GM19025 (cell line): ENCODE data around the gene VAV3.
"Not testable (repeated sequence)": the region's sequence is repeated elsewhere in the genome, so short reads cannot be mapped to it uniquely, and the experiment has no call there.

Source experiments
- ATAC-seq: cut with Tn5 transposase; IDR thresholded peaks from one replicate; pipeline ENCODE4 v1.9.1; 2021; ENCODE audit warnings: mild to moderate bottlenecking, low read depth, moderate library complexity; ENCODE audit not compliant: unreplicated experiment

The VAV3 gene

GRCh38 chr1:107896401-107896800 is 68.6 kb downstream of the VAV3 start:
- ATAC-seq = no peak

DNA sequence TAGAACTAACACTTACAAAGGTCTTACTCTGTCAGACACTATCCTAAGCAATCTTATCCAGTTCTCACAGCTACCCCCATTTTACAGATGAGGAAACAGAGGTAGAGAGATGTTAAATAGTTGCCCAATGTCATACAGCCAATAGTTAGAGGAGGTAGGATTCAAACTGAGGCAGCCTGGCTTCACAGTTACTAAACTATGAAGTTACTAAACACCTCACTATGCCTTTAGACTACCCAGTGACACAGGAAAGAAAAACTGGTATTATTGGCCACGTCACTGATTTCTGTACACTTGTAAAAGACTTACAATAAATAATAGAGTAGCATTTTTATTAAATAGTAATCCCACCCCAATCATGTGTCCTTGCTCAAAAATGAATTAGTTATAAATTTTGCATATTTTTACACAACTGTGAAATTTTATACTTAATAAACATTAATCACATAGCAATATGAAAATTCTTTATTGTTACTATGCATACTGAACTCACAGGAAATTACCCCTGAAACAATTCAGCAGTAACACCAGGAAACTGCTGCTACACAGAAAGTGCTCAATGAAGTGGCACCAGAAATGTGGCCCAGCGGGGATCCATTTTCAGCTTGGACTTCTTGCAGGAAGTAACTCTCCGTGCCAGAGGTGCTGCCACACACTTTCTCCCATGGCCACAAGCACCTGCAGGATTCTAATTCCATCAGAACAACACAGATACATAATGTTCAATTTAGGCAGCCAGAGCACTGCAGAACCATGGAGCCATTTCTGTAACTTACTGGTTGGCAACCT is 69.4 kb downstream of the VAV3 start:
- ATAC-seq = no peak

DNA sequence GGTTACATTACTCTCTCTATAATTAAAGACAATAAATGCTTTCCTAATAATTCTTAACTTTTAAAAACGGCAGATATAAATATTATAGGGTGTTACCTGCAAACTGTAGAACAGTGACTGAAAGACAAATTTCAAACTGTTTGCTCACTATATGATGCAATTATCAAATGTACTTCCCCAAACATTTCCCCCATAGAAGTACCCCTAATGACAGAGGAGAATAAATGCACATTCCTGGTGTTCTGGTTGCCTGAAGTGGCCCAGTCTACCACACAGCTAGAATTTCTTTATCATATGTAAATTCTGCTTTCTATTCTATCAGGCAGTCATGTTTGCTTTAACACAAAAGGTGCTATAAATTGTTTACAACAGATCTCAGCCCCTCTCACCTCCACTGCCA is 70.4 kb downstream of the VAV3 start:
- no peak for ATAC-seq

- ATAC-seq = not testable (repeated sequence)
Measured at GRCh38 chr1:107893350-107893749, 71.6 kb downstream of the VAV3 start.

DNA sequence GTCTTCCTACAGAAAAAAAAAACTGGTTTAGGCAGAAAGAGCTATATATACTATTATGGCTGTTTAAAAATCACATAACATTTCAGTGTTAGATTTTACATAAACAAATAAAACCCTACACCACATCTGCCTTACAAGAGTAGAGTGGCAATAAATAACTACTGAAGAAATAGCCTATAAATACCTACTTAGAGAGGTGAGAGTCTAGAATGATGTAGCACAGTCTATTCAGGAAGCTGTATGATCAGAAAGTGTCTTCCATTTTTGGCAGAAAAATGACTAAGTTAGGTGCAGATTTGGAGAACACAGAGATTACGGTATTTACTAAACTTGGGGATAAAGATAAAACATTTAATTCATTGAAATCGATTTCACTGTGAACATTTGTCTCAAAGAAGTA is 75.5 kb downstream of the VAV3 start:
- no peak for ATAC-seq

DNA sequence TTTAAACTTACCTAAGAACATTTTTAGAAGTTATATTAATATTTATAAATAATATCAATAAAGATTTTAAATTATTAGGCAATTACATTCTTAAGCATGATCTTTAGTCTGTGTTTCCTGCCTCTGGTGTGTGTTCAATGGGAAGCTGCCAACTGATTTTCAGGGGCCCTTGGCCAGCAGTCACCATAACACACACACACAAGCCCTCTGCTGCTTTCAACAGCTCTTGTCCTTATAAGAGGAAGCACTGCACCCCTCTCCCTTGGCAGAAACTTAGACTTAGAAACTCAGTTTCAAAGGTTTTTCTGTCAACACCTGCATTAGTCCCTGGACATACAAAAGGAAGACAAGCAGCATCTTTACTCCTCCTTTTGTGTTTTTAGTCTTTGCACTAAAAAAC is 81.4 kb downstream of the VAV3 start:
- ATAC-seq = no peak

GRCh38 chr1:107879927-107880326 is 85.1 kb downstream of the VAV3 start:
- no peak for ATAC-seq

DNA sequence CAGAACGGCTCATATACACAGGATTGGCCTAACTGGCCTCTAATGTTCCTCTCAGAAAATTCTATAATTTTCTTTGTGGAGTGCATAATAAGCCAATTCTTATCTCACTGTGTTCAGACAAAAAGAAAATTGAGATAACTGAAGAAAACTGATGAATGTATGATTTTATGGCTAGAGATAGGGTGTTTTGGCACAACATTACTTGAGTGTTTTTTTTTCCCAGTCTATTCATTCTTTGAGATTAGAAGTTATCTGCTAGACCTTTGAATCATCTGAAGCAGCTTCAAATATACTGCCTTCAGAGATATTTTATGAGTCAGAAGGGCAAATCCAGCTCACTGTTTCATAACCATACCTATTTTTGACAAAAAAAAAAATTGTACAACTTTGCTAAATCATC is 85.6 kb downstream of the VAV3 start:
- ATAC-seq = no peak

GRCh38 chr1:107877745-107878144 is 87.2 kb downstream of the VAV3 start:
- no peak for ATAC-seq

DNA sequence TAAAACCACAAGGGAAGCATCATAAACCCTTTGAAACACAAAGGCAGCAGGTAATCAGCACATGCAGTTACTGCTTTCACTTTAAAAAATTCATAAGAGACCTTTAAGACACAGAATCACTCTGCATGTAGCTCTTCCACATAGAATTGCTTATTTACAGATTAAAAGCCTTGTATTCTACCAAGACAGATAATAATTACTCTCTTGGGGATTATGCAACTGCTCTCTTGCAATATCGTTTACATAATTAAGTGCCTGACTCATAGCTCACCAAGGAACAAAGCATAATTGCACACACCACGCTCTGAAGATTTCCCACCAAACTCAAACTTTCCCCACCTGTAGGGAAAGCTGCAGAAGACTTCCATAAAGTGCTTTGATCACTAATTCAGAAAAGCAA is 87.9 kb downstream of the VAV3 start:
- ATAC-seq = no peak

GRCh38 chr1:107875689-107876088 is 89.3 kb downstream of the VAV3 start:
- no peak for ATAC-seq

- no peak for ATAC-seq
Measured at GRCh38 chr1:107874221-107874620, 90.8 kb downstream of the VAV3 start.

- ATAC-seq = no peak
Measured at GRCh38 chr1:107871687-107872395, 93.1 kb downstream of the VAV3 start.

GRCh38 chr1:107871259-107871658 is 93.7 kb downstream of the VAV3 start:
- no peak for ATAC-seq

DNA sequence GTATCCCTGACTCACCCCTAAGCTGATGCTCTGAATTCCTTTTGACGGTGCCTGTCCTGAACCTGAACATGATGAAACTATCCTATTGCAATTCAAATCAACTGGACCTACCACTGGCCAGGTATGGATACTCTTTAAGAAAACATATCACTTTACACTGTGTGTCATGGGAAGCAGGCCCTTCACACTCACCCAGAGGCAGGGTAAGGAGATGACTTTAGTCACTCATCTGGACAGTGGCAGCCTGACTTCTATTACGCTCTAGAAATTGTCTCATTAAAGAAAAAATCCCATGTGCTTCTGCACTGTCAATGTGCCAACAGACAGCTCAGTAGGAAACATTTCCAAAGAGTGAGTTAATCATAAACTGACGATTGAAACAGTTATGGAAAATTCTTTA is 94.3 kb downstream of the VAV3 start:
- ATAC-seq = no peak

DNA sequence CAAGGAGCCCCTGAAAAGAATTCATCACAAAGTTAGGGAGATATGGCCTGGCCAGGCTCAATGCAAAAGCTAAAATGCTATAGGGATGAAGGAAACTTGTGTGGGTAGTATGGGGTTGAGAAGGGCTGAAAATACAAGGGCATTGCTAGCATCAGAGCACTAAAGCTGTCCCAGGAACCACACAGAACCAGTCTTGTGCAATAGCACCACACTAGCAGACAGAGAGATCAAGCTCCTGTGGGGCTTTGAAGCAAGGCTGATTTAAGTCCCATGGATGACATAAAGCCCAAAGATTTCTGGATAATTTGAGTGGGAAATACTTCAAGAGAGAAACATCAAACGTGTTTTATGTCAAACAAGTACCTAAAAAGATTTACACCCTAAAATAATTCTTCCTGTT is 97.1 kb downstream of the VAV3 start:
- ATAC-seq = no peak

DNA sequence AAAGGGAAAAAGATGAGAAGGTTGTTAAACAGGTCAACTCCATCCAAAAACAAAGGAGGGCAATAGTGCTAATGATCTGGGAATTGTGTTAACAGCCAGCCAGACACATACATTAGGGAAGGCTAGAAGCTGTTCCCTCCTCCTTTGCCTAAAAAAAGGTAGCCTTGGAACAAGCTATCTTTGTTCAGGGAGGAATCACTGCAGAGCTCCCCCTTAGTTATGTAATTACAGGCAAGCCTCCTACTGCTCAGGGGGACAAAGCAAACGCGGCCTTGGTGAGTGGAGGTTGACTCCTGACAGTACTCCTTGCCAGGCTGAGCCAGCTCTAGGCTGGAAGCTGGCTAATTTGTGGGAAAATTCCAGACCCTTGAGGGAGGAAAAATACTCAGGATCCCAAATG is 97.6 kb downstream of the VAV3 start:
- ATAC-seq = no peak

DNA sequence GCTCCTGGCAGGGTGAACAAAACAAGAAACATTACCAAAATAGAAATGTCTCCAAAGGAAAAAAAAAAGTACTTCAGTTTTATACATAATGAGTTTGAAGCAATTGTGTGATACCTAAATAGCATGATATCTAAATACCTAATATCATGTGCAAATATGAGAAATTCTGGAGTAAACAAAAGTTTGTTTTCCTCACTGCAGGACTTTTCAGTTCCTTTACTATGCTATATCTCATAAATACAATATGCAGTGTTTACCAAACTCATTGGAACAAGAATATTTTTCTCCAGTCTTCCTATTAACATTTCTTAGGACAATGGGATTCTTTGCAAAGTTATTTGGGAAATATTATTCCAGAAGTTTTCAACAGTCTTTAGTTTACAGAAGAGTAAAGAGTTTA is 98.1 kb downstream of the VAV3 start:
- no peak for ATAC-seq

GRCh38 chr1:107865627-107866026 is 99.4 kb downstream of the VAV3 start:
- no peak for ATAC-seq

DNA sequence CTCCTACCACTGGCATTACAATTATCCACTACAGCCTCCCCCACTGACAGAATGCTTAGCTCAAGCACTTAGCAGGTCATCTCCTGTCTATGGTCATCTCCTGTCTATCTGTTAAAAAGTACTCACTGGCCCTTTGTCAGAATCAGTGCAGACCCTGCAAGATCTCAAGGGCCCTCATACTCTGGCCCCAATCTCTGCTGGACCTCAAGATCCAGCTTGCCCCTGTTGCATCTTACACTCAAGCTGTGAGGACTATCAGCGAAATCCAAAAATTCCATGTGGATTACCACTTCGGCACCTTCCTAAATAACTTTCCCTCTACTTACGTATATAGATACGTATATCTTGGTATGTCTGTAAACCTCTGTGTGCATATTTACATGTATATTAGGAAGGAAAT is 101.6 kb downstream of the VAV3 start:
- no peak for ATAC-seq

GRCh38 chr1:107862064-107862463 is 102.9 kb downstream of the VAV3 start:
- ATAC-seq = no peak

- no peak for ATAC-seq
Measured at GRCh38 chr1:107858323-107858722, 106.7 kb downstream of the VAV3 start.
